Measurements from ENCODE around the gene HIVEP3.

Gene HIVEP3

GRCh38 chr1:41791667-41792484, 126.8 kb downstream of the HIVEP3 start:
- peak in 2 of 3 donors; percentile 32 to 45 for DNase-seq (ENCODE audit: low read depth in 2 of 3, low spot score in 1 of 3)

GRCh38 chr1:41790351-41790750, 128.4 kb downstream of the HIVEP3 start:
- DNase-seq (ENCODE audit: low read depth in 2 of 3, low spot score in 1 of 3), result no peak

GRCh38 chr1:41789661-41790330, 128.9 kb downstream of the HIVEP3 start:
- no peak for DNase-seq (ENCODE audit: low read depth in 2 of 3, low spot score in 1 of 3)

- no peak for DNase-seq (ENCODE audit: low read depth in 2 of 3, low spot score in 1 of 3)
Measured at GRCh38 chr1:41788427-41788826, 130.3 kb downstream of the HIVEP3 start.

- DNase-seq (ENCODE audit: low read depth in 2 of 3, low spot score in 1 of 3), result no peak
Measured at GRCh38 chr1:41784531-41785274, 134.0 kb downstream of the HIVEP3 start.

- DNase-seq (ENCODE audit: low read depth in 2 of 3, low spot score in 1 of 3), result peak; percentile 48 to 57 (median 51)
Measured at GRCh38 chr1:41783189-41783639, 135.5 kb downstream of the HIVEP3 start.

- no peak for DNase-seq (ENCODE audit: low read depth in 2 of 3, low spot score in 1 of 3)
Measured at GRCh38 chr1:41780916-41781315, 137.8 kb downstream of the HIVEP3 start.

- DNase-seq (ENCODE audit: low read depth in 2 of 3, low spot score in 1 of 3), result no peak
Measured at GRCh38 chr1:41780322-41780721, 138.4 kb downstream of the HIVEP3 start.

GRCh38 chr1:41779360-41779759, 139.4 kb downstream of the HIVEP3 start:
- no peak for DNase-seq (ENCODE audit: low read depth in 2 of 3, low spot score in 1 of 3)

GRCh38 chr1:41777695-41778094, 141.0 kb downstream of the HIVEP3 start:
- no peak for DNase-seq (ENCODE audit: low read depth in 2 of 3, low spot score in 1 of 3)

GRCh38 chr1:41776891-41777441, 141.8 kb downstream of the HIVEP3 start:
- no peak for DNase-seq (ENCODE audit: low read depth in 2 of 3, low spot score in 1 of 3)

- no peak for DNase-seq (ENCODE audit: low read depth in 2 of 3, low spot score in 1 of 3)
Measured at GRCh38 chr1:41775956-41776585, 142.7 kb downstream of the HIVEP3 start.

GRCh38 chr1:41774471-41774990, 144.2 kb downstream of the HIVEP3 start:
- no peak for DNase-seq (ENCODE audit: low read depth in 2 of 3, low spot score in 1 of 3)

- DNase-seq (ENCODE audit: low read depth in 2 of 3, low spot score in 1 of 3), result no peak
Measured at GRCh38 chr1:41773842-41774241, 144.9 kb downstream of the HIVEP3 start.

GRCh38 chr1:41773144-41773591, 145.6 kb downstream of the HIVEP3 start:
- no peak for DNase-seq (ENCODE audit: low read depth in 2 of 3, low spot score in 1 of 3)

GRCh38 chr1:41769068-41769467, 149.7 kb downstream of the HIVEP3 start:
- DNase-seq (ENCODE audit: low read depth in 2 of 3, low spot score in 1 of 3), result no peak

GRCh38 chr1:41768583-41768982, 150.1 kb downstream of the HIVEP3 start:
- DNase-seq (ENCODE audit: low read depth in 2 of 3, low spot score in 1 of 3), result no peak

- DNase-seq (ENCODE audit: low read depth in 2 of 3, low spot score in 1 of 3), result no peak
Measured at GRCh38 chr1:41767534-41768525, 150.9 kb downstream of the HIVEP3 start.

- no peak for DNase-seq (ENCODE audit: low read depth in 2 of 3, low spot score in 1 of 3)
Measured at GRCh38 chr1:41766546-41766945, 152.2 kb downstream of the HIVEP3 start.

Measured in stimulated activated CD4-positive, alpha-beta T cell treated with anti-CD3 and anti-CD28 coated beads, Interleukin-12 subunit alpha, Interleukin-12 subunit beta, amount 100 ng/mL, for 48 hours (primary cell).